HS-27A (cell line): ENCODE data around the gene THBS2.
"Not testable (repeated sequence)": the region's sequence is repeated elsewhere in the genome, so short reads cannot be mapped to it uniquely, and the experiment has no call there.

Experiments
- DNase-seq: peaks from one replicate; pipeline ENCODE4 v3.0.0-alpha.2; 2012; ENCODE audit warnings: low read depth, missing footprints

Gene THBS2

DNA sequence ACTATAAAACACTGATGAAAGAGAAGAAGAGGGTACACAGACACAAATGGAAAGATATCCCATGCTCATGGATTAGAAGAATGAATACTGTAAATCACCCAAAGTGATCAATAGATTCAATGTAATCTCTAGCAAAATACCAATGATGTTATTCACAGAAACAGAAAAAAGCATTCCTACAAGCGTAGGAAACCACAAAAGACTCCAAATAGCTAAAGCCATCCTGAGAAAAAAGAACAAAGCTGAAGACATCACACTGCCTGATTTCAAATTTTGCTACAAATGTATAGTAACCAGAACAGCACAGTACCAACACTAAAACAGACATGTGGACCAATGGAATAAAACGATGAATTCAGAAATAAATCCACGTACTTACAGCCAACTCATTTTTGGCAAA lies 43.0 kb downstream of the THBS2 start:
- no peak for DNase-seq

DNA sequence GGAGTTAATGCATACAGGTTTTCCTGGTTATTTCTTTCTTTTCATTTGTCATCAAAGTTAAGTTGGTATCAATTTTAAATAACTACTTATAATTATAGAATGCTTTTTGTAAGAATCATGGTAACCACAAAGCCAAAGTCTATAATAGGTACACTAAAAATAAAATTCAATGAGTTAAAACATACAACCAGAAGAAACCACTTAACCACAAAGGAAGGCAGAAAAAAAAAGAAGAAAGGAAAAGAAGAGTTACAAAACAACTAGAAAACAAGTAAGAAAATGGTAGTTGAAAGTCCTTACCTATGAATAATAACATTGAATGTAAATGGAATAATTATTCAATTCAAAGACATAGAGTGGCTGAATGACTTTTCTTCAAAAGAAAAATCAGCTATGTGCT lies 45.6 kb downstream of the THBS2 start:
- no peak for DNase-seq

DNA sequence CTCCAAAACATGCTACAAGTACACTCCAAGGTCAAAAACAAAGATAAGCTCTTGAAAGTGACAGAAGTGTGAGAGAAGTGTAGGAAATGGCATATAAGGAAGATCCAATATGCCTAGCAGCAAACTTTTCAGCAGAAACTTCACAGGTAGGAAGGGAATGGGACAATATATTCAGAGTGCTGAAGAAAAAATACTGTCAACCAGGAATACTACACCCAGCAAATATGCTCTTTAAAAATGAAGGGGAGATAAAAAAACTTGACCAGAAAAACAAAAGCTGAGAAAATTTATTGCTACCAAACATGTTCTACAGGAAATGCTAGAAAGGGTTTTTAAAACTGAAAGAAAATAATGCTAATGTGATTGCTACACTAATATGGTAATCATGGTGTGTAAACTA lies 46.2 kb downstream of the THBS2 start:
- no peak for DNase-seq

DNA sequence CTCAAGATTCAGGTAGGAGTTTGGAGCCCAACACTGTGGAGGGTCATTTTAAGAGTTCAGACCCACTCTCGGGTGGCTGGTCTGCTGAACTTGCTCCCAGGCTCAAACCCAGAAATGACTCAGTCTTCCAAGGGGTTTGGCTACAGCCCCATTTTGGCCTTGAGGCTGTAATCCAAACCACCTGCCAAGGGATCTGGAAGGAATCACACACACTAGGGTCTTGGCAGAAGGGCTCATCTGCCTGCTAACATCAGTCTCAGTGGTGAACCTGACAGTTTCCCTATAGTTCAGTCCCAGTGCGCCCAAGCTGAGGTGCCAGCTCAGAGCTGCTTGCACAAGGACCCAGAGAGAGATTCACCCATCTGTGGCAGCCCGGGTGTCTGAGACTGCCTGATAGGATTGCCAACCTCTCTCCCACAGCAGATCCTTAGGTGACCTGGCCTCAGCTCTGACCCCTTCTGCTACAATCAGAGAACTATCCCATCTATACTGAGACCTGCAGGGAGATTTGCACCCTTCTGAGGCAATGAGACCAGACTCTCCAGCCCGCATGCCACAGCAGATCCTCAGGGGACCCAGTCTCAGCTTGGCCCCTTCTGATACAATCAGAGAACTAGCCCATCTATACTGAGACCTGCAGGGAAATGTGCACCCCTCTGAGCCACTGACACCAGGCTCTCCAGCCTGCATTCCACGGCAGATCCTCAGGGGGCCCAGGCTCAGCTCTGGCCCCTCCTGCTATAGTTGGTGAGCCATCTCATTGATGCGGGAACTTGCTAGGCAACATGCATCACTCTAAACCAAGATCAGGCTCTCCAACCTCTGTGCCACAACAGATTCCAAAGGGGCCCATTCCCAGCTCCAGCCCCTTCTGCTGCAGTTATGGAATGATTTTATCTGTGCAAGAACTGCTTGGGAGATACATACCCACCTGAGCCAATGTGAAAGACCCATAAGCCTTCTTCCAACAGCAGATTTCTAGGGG lies 48.2 kb downstream of the THBS2 start:
- no peak for DNase-seq

DNA sequence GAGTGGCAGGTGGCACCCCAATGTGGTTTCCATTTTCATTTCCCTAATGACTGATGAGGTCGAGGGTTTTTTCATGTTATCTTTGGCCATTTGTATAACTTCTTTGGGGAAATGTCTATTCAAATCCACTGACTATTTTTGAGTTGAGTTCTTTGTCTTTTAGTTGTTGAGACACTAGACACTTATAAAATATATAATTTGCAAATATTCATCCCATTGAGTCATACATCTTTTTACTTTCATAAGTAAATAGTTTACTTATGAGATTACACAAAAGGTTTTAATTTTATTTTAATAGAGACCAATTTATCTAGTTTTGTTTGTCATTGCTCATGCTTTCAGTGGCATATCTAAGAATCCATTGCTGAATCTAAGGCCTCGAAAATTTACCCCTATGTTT lies 49.5 kb downstream of the THBS2 start:
- no peak for DNase-seq

DNA sequence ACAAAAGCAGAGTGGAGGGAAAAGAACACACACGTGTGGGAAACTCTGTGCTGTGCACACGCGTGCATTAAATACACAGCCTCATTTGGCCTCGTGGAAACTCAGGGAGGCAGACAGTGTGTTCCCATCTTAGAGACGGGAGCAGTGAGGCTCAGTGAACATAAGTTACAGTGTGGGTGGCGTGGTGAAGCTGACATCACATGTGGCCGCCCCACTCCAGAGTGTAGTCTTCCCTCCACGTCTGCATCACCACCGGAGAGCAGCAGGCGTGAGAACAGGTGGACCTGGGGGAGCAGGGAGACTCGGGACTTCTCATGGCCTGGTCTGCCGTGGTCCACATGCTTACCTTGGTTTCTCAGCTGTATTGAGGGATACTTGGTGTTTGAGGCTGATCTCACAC lies 51.7 kb downstream of the THBS2 start:
- DNase-seq, result no peak

DNA sequence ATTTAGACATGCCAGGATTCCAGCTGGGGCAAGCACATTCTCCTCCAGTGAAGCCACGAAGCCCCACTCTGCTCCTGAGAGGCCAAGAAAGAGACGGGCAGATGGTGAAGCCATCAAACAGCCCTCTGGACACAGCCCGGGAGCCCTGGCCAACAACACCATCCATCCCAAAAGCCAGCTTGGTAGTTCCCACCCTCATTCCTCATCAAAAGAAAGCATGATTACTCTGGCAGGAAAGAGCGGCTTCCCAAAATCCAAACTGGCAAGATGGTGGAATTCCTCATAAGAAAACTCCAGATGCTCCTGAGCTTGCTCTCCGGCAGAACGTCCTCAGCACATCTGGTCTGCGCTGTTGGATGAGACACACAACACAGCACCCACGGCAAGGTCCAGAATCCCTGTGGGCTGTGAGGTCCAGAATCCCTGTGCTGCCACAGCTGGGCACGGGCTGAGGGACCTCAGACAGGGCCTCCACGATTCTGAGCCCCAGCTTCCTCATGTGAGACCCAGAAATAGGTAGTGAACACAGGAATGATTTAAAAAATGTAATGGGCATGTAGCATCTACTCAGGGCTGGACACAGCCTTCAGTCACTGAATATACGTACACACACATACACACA lies 52.6 kb downstream of the THBS2 start:
- no peak for DNase-seq

DNA sequence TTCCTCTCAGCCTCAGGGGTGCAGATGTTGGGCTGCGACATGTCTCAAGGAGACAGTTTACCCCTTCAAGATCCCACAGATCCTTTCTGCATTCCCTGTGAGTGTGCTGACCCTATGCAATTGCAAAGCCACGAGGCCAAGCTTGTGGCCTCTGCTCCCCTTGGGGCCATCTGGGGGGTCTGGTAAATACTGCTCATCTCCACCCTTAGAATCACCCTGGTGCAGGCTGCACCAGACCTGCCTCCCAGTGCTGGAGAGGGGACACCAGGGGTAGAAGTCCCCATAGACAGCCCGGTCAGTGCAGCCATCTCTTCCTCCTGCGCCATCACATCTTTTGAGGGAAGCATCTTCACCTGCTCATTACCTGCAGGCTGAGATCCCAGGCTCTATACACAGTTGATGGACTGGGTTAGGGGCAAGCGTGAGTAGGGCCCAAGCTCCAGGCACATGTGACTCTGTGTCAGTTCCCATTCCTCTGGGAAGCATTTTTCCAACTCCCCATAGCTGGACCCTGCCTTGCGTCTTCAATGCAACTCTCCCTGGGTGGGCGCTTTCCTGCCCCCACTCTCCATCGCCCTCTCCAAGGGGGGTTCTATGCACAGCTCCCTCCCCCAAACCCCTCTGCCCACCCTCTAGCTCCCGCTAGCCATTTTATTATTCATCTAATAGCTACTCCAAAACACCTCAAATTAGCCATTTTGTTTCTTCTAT lies 53.9 kb downstream of the THBS2 start:
- no peak for DNase-seq

DNA sequence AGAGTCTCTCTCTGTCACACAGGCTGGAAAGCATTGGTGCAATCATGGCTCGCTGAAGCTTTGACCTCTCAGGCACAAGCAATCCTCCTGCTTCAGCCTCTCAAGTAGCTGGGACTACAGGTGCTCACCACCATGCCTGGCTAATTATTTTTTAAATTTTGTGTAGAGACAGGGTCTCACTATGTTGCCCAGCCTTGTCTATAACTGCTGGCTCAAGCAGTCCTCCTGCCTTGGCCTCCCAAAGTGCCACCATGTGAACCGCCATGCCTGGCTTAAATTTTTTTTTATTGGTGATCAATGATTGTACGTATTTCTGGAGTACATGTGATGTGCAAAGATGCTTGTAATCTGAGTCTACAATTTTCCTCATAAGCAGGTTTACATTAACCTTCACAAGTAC lies 54.8 kb downstream of the THBS2 start:
- DNase-seq, result no peak

DNA sequence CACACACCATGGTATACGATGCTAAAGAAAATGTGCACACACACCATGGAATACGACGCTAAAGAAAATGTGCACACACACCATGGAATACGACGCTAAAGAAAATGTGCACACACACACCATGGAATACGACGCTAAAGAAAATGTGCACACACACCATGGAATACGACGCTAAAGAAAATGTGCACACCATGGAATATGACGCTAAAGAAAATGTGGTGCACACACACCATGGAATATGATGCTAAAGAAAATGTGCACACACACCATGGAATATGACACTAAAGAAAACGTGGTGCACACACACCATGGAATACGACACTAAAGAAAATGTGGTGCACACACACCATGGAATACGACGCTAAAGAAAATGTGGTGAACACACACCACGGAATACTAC lies 55.7 kb downstream of the THBS2 start:
- DNase-seq, result not testable (repeated sequence)

DNA sequence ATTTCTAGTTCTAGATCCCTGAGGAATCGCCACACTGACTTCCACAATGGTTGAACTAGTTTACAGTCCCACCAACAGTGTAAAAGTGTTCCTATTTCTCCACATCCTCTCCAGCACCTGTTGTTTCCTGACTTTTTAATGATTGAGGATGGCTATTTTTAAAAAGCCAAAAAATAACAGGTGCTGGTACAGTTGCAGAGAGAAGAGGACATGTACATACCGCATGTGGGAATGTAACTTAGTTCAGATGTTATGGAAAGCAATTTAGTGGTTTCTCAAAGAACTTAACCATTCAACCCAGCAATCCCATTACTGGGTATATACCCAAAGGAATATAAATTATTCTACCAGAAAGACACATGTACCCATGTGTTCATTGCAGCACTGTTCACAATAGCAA lies 57.4 kb downstream of the THBS2 start:
- DNase-seq, result not testable (repeated sequence)

DNA sequence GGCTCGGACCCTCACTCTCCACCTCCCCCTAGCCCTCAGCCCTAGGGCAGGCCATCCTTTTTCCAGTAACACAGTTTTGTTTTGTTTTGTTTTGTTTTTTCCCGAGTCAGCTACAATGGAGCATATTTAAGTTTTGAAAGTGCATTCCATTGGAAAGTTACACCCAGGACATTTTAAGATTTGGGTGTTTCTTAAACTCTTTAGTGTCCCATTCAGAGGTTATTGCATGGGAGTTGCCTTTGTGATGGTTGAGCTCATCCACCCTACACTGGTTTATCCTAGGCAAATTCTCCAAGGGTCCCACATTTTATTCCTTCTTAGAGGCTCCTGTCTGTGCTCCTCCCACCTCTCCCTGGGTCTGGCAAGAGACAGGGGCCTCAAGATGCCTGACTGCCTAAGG lies 58.9 kb downstream of the THBS2 start:
- DNase-seq, result no peak

DNA sequence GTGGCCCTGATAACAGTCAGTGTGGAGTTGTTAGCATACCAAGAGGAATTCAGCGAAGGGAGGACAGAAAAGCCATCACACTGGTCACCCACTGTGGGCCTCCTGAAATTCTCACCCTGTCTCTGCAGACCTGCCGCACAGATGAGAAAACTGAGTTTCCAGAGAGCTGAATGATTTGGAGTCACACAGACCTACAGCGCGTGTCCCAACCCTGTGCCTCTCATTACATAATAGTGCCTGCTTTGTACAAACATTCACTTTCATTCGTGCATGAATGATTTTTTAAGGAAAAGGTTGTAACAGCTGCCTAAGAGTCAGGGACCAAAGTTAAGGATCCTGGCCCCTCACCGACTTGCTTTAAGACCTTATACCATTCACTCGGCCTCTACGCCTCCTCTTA lies 62.7 kb downstream of the THBS2 start:
- no peak for DNase-seq

DNA sequence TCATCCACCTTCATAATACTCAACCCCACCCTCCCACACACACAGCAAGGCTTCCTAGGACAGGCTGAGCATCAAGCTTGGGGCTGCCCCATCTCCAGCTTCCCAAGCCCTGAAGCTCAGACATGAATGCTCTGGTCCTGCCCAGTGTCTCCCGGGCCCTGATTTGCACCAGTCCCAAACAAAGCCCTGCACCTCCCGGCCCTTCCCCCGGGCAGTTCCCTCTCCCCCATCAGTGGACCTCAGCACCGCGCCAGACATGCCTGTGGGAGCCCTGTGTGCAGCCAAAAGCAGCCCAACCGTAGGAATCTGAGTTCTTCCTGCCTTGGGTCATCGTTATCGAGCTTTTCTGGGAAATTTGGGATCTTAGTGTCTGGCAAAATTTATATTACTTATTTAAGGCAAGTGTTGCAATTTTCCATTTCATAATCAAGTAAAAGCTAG lies 63.5 kb downstream of the THBS2 start:
- no peak for DNase-seq

DNA sequence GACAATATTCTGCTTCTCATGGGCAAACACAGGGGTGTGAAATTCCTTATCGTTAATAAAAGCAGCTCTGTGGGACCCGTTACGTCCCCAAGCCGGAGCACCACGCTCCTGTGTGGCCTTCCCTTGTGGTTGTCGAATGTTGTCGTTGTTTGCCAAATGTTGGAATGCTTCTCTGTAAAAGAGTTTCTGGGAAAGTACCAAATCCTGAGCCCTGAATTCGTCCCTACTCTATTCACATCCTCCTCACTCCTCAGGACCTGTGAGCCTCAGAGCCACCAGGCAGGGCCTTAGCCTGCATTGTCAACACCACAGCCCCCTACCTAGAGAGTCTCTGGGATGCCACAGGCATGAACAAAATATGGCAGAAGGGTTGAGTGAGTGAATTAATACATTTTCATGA lies 64.0 kb downstream of the THBS2 start:
- no peak for DNase-seq

DNA sequence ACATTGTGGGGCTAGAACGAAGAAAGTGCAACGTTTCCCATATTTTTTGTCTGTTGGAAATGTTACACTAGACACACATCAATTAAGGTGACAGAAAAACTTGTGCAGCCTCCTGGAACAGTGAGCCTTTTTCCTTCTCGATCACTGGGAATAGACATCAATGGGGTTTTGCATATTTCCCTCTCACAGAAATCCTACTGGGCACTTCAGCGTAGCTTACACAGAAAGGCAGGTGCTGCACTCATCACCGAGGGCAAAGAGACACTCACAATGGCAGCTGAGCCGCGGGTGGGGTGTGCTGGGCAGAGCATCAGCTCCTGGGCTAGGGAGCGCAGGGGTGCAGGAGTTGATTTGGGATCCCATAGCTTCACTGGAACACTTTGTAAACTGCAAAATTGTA lies 64.5 kb downstream of the THBS2 start:
- DNase-seq, result no peak

DNA sequence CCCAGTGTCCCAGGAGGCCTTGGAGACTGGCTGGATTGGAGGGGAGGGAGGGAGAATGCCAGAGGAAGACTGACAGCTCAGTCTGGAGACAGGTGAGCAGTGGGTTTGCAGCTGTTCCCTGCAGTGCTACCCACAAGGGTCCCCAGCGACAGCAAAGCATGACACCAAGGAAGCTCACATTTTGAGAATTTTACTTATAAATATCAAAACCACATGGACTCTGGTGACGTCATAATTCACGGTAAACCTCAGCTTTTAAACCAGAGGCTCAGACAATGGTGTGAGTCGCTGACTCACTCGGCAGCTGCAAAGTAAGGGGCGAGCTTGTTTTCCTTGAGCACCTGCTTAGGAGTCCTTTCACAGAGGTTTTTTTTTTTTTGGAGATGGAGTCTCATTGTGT lies 65.2 kb downstream of the THBS2 start:
- peak; percentile 39 for DNase-seq

DNA sequence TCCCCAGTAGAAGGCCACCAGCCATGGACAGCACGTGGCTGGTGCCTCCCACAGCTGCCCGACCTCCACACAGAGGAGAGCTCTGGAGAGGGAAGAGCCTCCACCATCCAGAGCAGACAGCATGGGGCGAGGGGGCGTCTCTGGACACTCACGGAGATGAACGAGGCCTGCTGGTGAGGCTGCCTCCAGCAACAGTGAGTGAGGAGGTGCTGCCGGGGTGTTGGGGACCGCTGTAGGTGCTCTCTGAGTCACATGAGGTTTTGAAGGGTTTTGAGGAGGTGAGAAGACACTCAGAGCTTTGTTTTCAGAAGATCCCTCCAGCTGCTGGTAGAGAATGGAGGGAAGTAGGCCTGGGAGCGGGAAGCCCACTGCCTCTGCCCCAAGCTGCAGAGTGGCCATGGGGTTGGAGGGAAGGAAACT lies 65.6 kb downstream of the THBS2 start:
- no peak for DNase-seq

DNA sequence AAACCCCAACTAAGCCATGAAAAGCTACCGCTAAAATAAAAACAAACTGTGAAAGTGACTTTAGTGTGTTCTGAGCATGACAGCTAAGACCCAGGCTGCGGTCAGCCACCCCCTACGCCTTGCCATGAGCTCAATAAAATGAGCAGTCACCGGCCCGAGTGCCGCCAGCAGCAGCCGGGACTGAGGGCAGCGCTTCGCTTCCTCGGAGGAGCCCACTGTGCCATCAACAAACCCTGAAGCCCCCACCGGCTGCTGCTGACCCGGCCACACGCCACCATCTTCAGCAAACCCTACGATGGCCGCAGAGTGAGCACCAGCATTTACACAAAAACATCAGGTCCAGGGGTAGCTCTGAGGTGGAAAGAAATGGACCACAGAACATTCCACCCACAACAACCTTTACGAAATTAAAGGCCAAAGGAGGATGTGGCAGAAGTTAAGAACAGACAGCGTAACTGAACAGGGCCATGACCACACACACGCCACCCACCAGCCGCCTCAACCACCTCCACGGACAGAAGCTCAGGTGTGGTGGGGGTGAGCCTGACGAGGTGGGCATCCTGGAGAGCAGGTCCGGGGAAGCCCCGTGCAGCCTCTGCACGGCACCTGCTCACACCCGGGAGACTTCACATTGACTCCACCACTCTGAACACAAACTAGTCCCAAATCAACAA lies 67.0 kb downstream of the THBS2 start:
- no peak for DNase-seq

DNA sequence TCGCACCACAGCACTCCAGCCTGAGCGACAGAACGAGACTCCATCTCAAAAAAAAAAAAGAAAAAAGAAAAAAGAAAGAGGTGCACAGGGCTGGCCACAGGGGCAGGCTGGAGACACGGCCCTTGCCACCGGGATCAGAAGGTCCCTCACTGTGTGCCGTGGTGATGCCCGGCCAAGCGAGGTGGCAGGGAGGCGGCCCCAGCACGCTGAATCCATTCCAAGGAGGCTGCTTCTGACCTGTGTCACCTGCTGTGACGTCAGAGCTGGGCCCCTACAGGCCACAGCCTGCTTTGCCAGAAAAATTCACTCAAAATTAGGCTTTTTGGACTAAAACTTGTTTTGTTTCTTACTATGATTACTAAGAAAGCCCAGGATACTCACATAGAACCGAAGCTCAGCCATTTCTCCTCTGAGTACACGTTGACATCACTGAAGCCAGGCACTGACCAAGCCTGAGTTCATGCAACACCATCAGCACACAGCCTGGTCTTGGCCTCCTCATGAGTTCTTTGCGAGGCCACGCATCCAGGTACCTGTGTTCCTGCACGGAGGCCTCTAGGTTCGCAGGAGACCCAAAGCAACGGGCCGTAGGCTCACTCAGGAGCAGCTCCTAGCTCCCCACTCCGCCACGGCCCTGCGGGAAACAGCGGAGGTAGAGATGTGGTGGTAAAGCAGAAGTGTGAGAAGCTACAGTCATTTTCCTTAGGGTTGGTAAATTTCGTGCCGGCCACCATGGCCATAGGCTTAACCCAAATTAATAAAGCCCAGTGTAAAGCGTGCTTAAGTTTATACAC lies 67.8 kb downstream of the THBS2 start:
- DNase-seq, result no peak

DNA sequence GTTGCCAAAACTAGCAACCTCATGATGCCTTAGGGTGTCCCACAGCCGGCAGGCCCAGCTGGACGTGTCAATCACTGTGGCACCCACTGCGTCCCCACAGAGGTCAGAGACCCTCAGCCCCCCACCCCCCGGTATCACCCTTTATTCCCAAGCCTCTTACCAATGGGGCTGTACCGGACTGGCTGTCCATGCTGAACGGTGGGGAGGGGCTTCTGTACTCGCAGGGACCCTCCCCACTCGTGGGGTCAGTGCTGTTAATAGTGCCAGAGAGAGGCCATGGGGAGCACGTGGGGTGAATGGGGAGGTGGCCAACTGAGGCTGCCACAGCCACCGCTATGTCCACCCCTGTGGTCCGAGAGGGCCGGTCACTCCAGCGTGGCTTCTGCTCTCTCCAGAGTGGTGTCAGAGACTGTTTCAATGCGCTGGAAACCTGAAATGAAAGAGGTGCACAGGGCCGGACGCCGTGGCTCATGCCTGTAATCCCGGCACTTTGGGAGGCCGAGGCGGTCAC lies 68.6 kb downstream of the THBS2 start:
- no peak for DNase-seq
